ENCODE results near the gene GSC2. TPM values are rescaled to one million over a fixed set of nuclear protein-coding genes. Genes with fewer than 3 reads are reported as not detected.
A peak's percentile ranks its signal among the peaks of the same experiment; 100 is the strongest.

Gene GSC2
- total and polyA plus RNA-seq, 9 of the 15 experiments (the other 6 are each of a cell fraction or from before 2014, with no cell fraction given) = not detected

DNA sequence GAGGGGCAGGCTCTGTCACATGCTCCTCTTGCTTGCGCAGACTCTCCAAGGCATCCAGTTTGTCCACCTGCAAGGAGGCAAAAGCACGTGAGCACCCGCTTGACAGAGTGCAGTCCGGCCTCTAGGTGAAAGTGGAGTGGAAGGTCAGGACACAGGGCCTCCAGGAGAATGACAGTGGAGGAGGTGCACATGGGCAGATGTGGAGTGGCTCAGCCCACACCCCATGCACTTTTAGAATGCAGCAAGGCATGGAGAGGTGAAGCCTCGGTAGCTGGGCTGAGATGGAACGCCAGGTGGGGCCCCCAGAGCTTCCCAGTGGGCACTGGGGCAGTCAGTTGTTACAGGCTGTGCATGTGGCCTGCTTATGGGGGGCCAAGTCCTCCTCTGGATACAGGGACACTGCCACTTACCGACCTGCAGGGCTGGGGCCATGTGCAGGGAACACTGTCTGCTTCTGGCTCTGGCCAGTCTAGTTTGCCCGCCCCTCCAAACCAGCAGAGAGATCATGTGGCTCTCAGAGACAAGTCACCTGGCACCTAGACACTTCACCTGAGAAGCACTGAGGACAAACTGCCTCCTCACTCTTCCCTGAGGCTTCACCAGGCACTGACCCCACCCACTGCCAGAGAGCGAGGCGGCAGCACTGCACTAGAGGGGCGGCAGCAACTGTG, 30.8 kb upstream of the GSC2 start:
- intact Hi-C loops (cut with micrococcal nuclease) (no loop called here), in situ Hi-C loops (cut with MboI) (no loop called here)
- WGBS (ENCODE audit: insufficient coverage, low coverage, missing lambda C conversion rate) = 48% methylated on average over 11 of the region's 11 CpGs
- Histone ChIP-seq H3K9ac (ENCODE audit: insufficient read depth in 1 of 2, low read depth in 2 of 2, low read length in 2 of 2) (peak overlapping the region in 1 of 2 experiments; percentile 96; a peak in 2 of 4 replicates), H3K27me3 (ENCODE audit: control insufficient read depth in 2 of 2, insufficient read depth in 2 of 2, low read length in 2 of 2) (peaks cover 15 to 38% of the 10 kb centered on the region in 2 experiments; a peak in 4 of 5 replicates), H3K27ac (ENCODE audit: extremely low read depth, low read depth, low read length) (no peak overlapping the region), H3K4me1 (replicated peaks in 1 of 2; ENCODE audit: control insufficient read depth in 2 of 2, insufficient read depth in 2 of 2, low read length in 2 of 2) (peaks cover 24 to 87% of the 10 kb centered on the region in 2 experiments), H2AFZ (ENCODE audit: low read depth, low read length) (no peak overlapping the region), H3K4me3 (no peak overlapping the region), H3K9me3 (replicated peaks; ENCODE audit: control insufficient read depth, insufficient read depth, low read depth, low read length) (no peaks in the 10 kb centered on the region), H3K4me2 (ENCODE audit: insufficient read depth, low read length) (no peak overlapping the region), H3K79me2 (ENCODE audit: control insufficient read depth, insufficient read depth, low read length) (peaks cover 25% of the 10 kb centered on the region), H4K20me1 (replicated peaks; ENCODE audit: control insufficient read depth, insufficient read depth, low read length) (peaks cover 4% of the 10 kb centered on the region; the same call in 1 of the 2 replicates), H3K9me1 (ENCODE audit: control insufficient read depth, insufficient read depth, low read length) (peaks cover 2% of the 10 kb centered on the region), H3K36me3 (ENCODE audit: control insufficient read depth, insufficient read depth, low read length) (peaks cover 16% of the 10 kb centered on the region; the same call in 2 of the 3 replicates)
- DNase-seq (ENCODE audit: extremely low read depth in 1 of 4, low spot score in 3 of 4) (no peak), ATAC-seq (no peak), FAIRE-seq (no peak)
- TF ChIP-seq, protein P1, sequence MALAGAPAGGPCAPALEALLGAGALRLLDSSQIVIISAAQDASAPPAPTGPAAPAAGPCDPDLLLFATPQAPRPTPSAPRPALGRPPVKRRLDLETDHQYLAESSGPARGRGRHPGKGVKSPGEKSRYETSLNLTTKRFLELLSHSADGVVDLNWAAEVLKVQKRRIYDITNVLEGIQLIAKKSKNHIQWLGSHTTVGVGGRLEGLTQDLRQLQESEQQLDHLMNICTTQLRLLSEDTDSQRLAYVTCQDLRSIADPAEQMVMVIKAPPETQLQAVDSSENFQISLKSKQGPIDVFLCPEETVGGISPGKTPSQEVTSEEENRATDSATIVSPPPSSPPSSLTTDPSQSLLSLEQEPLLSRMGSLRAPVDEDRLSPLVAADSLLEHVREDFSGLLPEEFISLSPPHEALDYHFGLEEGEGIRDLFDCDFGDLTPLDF (CRISPR knock-in tag; IDR thresholded peaks at IDR 0.05) = no peak
- peak; percentile 59 for TF ChIP-seq RBBP5 (IDR thresholded peaks at IDR 0.05; ENCODE audit: borderline replicate concordance, insufficient read depth, low read length, poor library complexity, severe bottlenecking)
- no peak for TF ChIP-seq KDM4B (IDR thresholded peaks at IDR 0.05; ENCODE audit: borderline replicate concordance in 2 of 2, low read depth in 1 of 2)
- no peak for TF ChIP-seq SMARCA4 (IDR thresholded peaks at IDR 0.05)
- no peak for TF ChIP-seq NR3C1 (CRISPR knock-in tag; IDR thresholded peaks at IDR 0.05)
- TF ChIP-seq, protein P2, sequence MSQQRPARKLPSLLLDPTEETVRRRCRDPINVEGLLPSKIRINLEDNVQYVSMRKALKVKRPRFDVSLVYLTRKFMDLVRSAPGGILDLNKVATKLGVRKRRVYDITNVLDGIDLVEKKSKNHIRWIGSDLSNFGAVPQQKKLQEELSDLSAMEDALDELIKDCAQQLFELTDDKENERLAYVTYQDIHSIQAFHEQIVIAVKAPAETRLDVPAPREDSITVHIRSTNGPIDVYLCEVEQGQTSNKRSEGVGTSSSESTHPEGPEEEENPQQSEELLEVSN (IDR thresholded peaks at IDR 0.05; ENCODE audit: borderline replicate concordance in 1 of 2, extremely low read depth in 1 of 2, insufficient read depth in 1 of 2, insufficient read length in 1 of 2, low read depth in 1 of 2, low read length in 1 of 2, poor library complexity in 1 of 2, severe bottlenecking in 1 of 2) = peak in 1 of 2 experiments; percentile 24
- peak; percentile 13; the same call in 1 of the 2 replicates for TF ChIP-seq BHLHE40 (IDR thresholded peaks at IDR 0.05; ENCODE audit: low read length)
- TF ChIP-seq, protein P3, sequence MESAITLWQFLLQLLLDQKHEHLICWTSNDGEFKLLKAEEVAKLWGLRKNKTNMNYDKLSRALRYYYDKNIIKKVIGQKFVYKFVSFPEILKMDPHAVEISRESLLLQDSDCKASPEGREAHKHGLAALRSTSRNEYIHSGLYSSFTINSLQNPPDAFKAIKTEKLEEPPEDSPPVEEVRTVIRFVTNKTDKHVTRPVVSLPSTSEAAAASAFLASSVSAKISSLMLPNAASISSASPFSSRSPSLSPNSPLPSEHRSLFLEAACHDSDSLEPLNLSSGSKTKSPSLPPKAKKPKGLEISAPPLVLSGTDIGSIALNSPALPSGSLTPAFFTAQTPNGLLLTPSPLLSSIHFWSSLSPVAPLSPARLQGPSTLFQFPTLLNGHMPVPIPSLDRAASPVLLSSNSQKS (CRISPR knock-in tag; IDR thresholded peaks at IDR 0.05) = no peak
- no peak for TF ChIP-seq RAD51 (IDR thresholded peaks at IDR 0.05; ENCODE audit: borderline replicate concordance, low read depth)
- no peak for TF ChIP-seq NFYB (IDR thresholded peaks at IDR 0.05; ENCODE audit: extremely low read depth, insufficient read length)
- no peak for TF ChIP-seq MYC (IDR thresholded peaks at IDR 0.05; ENCODE audit: low read depth, low read length)
- peak; percentile 26; the same call in 1 of the 2 replicates for TF ChIP-seq MYC (CRISPR knock-in tag; IDR thresholded peaks at IDR 0.05; ENCODE audit: borderline replicate concordance, low read depth)
- no peak for TF ChIP-seq FIP1L1 (IDR thresholded peaks at IDR 0.05; ENCODE audit: low read depth, low read length, poor library complexity, severe bottlenecking)
- no peak for TF ChIP-seq CHCHD3 (CRISPR knock-in tag; IDR thresholded peaks at IDR 0.05)
- peak; percentile 40 for TF ChIP-seq KDM5B (IDR thresholded peaks at IDR 0.05; ENCODE audit: insufficient replicate concordance, low read depth, low read length)
- no peak for TF ChIP-seq MCM3 (IDR thresholded peaks at IDR 0.05)
- ChIA-PET CTCF (ENCODE audit: low intra/inter-chr PET ratio) (interaction anchor here (0.5 to 2.6 kb wide), 3 partner anchors 24 to 537 kb away, joined by 3 to 31 read pairs (median 7); no protein-coding TSS in a partner anchor), POLR2A (interaction anchor here (0.6 to 11.1 kb wide), 4 partner anchors 14 to 779 kb away, joined by 3 to 191 read pairs (median 4); no protein-coding TSS in a partner anchor)
- no TSS peak for BruUV-seq (replicated peaks)

All from K562 (cell line).